AG04450 (cell line): ENCODE data around the gene PLCZ1. TPM values are rescaled to one million over a fixed set of nuclear protein-coding genes. Genes with fewer than 3 reads are reported as not detected.

ENCODE experiments used
- CTCF ChIA-PET: fragments of 300-600, 350-600 bp; formaldehyde crosslinking; extraction: SDS; loops from one replicate; lab custom pipeline; 2022; ENCODE audit warnings: antibody characterized with exemption, inconsistent platforms; lab: Charles Lee
- POLR2A ChIA-PET: fragments of 350-600 bp; formaldehyde crosslinking; extraction: SDS; loops from one replicate; lab custom pipeline; 2021; ENCODE audit warnings: antibody characterized with exemption, inconsistent platforms; lab: Yijun Ruan, JAX
- DNase-seq: peaks from one replicate; pipeline ENCODE4 v3.0.0-alpha.2; 2011; ENCODE audit warnings: low read depth, low spot score
- H3K27ac ChIP-seq: one replicate; pipeline ENCODE4 v1.5.1; 2012; ENCODE audit warnings: low read depth, low read length, control low read depth
- H3K27me3 ChIP-seq: one replicate; pipeline ENCODE4 v1.6.0; 2012; ENCODE audit warnings: low read length; ENCODE audit not compliant: control insufficient read depth, insufficient read depth
- H3K4me3 ChIP-seq: 2 replicates; pipeline ENCODE4 v1.5.1; 2011; ENCODE audit warnings: mild to moderate bottlenecking, low read depth, low read length, control low read depth
- H3K9me3 ChIP-seq: 2 replicates; pipeline ENCODE4 v1.5.1; 2012; ENCODE audit warnings: low read length; ENCODE audit not compliant: control insufficient read depth, insufficient read depth
- polyA plus RNA-seq: library from polyadenylated mRNA; depleted of rRNA; stranded (reverse); fragments of >200 nt; gene quantifications from 2 replicates; pipeline ENCODE4 v1.2.3, GENCODE V29; 2011
- TF ChIP-seq, protein P1 (sequence below): IDR thresholded peaks from 2 replicates; pipeline ENCODE4 v1.5.1; 2011; ENCODE audit warnings: low read depth, low read length, control low read depth, inconsistent platforms

Gene PLCZ1
- polyA plus RNA-seq, 1 experiment = not detected

DNA sequence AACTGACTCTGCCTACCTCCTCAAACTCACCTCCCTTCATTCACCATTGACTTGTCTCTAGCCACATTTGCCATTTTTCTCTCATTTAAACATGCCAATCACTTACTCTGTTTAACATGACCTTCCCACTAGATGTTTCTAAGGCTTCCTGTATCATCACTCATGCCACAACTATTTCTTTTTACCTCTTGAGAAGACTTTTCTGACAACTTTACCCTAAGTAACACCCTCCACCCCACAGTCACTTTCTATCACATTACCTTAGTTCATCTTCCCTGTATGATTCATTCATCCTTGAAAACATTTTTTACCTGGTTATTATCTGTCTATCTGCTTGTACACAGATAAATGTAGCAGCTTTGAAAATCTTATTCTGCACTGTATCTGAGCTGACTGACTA, 19.4 kb downstream of the PLCZ1 start:
- Histone ChIP-seq H3K9me3 (peaks cover 2% of the 10 kb centered on the region; the same call in 1 of the 2 replicates), H3K4me3 (no peak overlapping the region), H3K27me3 (no peaks in the 10 kb centered on the region), H3K27ac (no peak overlapping the region)
- ChIA-PET CTCF (no interaction called here), POLR2A (no interaction called here)
- no peak for DNase-seq
- TF ChIP-seq, protein P1, sequence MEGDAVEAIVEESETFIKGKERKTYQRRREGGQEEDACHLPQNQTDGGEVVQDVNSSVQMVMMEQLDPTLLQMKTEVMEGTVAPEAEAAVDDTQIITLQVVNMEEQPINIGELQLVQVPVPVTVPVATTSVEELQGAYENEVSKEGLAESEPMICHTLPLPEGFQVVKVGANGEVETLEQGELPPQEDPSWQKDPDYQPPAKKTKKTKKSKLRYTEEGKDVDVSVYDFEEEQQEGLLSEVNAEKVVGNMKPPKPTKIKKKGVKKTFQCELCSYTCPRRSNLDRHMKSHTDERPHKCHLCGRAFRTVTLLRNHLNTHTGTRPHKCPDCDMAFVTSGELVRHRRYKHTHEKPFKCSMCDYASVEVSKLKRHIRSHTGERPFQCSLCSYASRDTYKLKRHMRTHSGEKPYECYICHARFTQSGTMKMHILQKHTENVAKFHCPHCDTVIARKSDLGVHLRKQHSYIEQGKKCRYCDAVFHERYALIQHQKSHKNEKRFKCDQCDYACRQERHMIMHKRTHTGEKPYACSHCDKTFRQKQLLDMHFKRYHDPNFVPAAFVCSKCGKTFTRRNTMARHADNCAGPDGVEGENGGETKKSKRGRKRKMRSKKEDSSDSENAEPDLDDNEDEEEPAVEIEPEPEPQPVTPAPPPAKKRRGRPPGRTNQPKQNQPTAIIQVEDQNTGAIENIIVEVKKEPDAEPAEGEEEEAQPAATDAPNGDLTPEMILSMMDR = no peak

DNA sequence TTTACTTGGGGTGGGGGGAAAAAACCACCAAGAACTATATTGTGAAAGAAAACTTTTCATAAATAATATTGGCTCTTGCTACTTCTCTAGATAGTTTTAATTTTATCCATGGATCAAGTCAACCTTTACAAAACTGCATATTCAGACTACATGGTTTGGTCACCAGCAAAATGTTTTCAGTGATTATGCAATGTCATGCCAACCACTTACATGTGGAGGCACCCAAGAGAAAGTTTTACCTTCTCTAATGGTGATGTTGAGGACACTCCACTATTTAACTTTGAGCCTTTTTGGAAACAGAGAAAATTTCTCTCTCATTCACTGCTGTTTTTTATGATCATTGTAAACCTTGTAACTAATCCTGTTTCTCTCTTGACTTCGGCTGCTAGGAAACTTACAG, 21.6 kb downstream of the PLCZ1 start:
- peaks cover 2% of the 10 kb centered on the region; the same call in 1 of the 2 replicates for H3K9me3 ChIP-seq
- no peak for DNase-seq
- no peak overlapping the region for H3K4me3 ChIP-seq
- no peak overlapping the region for H3K27ac ChIP-seq
- CTCF ChIA-PET = no interaction called here
- POLR2A ChIA-PET = no interaction called here
- H3K27me3 ChIP-seq = no peaks in the 10 kb centered on the region
- TF ChIP-seq, protein P1 = no peak

DNA sequence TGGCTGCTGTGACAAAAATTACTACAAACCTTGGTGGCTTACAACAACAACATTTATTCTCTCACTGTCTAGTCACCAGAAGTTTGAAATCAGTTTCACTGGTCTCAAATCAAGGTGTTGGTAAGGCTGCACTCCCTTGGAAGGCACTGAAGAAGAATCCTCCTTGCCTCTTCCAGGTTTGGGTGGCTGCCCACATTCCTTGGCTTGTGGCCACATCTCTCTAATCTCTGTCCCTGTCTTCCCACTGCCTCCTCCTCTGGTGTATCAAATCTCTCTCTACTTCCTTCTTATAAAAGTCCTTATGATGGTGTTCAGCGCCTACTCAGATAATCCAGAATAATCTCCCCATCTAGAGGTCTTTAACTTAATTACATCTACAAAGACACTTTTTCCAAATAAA, 31.0 kb downstream of the PLCZ1 start:
- Histone ChIP-seq H3K27ac (no peak overlapping the region), H3K4me3 (no peak overlapping the region), H3K27me3 (no peaks in the 10 kb centered on the region), H3K9me3 (peaks cover 2% of the 10 kb centered on the region; the same call in 1 of the 2 replicates)
- CTCF ChIA-PET = no interaction called here
- TF ChIP-seq, protein P1 = no peak
- no peak for DNase-seq
- POLR2A ChIA-PET = no interaction called here

DNA sequence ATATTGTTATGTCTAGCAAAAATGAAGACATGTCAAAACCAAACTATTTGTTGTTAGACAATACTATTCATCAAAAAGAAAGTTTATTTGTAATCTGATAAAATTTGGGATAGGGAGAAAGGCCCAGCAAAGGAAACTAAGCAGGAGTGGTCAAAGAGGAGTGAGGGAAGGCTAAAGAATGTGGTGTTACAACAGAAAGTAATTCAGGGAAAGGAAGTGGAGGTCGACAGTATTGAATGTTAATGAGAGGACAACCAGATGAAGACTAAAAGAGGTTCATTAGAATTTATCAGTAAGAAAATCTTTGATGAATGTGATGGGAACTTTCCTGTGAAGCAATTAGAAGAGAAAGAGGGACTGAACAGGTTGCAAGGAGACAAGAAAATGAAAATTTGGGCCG, 33.9 kb downstream of the PLCZ1 start:
- TF ChIP-seq, protein P1 = no peak
- CTCF ChIA-PET = no interaction called here
- POLR2A ChIA-PET = no interaction called here
- Histone ChIP-seq H3K9me3 (peaks cover 2% of the 10 kb centered on the region; the same call in 1 of the 2 replicates), H3K4me3 (no peak overlapping the region), H3K27me3 (no peaks in the 10 kb centered on the region), H3K27ac (no peak overlapping the region)
- DNase-seq = no peak

DNA sequence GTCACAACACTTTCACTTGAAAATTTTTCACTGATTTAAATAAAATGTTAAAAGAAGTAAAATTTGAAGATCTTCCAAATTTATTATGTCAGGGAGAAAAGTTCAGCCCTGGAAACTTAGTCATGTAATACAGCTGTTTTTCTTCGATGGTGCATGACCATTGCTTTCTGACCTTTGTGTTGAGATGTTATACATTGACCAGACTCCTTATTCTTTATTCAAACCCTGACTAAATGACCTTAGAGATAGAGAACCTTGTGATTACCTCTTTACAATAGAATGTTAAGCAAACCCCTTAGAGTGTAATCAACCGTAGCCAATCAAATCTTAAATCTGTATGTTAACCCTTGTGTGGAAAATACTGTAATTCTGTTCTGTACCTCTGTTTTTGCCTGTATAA, 34.5 kb downstream of the PLCZ1 start:
- POLR2A ChIA-PET = no interaction called here
- H3K27ac ChIP-seq = no peak overlapping the region

More for the DNA sequence above, 34.5 kb downstream of the PLCZ1 start:
- no peaks in the 10 kb centered on the region for H3K27me3 ChIP-seq
- H3K9me3 ChIP-seq = peaks cover 2% of the 10 kb centered on the region; the same call in 1 of the 2 replicates
- CTCF ChIA-PET = interaction anchor here (0.7 kb wide), 1 partner anchor 10 kb away, joined by 8 read pairs; no protein-coding TSS in a partner anchor
- no peak overlapping the region for H3K4me3 ChIP-seq
- TF ChIP-seq, protein P1 = no peak
- DNase-seq = no peak
